HG02623 (cell line): ENCODE data around the gene AQP1.
A peak's percentile ranks its signal among the peaks of the same experiment; 100 is the strongest.

Source experiments
- ATAC-seq: cut with Tn5 transposase; IDR thresholded peaks from one replicate; pipeline ENCODE4 v1.9.1; 2021; ENCODE audit warnings: moderate library complexity; ENCODE audit not compliant: unreplicated experiment

The AQP1 gene

GRCh38 chr7:30971440-30971839, 59.8 kb downstream of the AQP1 start:
- ATAC-seq, result no peak

- no peak for ATAC-seq
These were observed 60.3 kb downstream of the AQP1 start for GRCh38 chr7:30971840-30972563.

- no peak for ATAC-seq
These were observed 61.6 kb downstream of the AQP1 start for GRCh38 chr7:30973292-30973691.

GRCh38 chr7:30973791-30974604, 62.3 kb downstream of the AQP1 start:
- no peak for ATAC-seq

GRCh38 chr7:30974605-30975255, 63.1 kb downstream of the AQP1 start:
- ATAC-seq, result peak; percentile 94
